CD14-positive monocyte (primary cell): ENCODE data around the gene PIM1. TPM values are rescaled to one million over a fixed set of nuclear protein-coding genes. Genes with fewer than 3 reads are reported as not detected.

Source experiments
- DNase-seq, 3 donors: peaks; one replicate each; pipeline ENCODE4 v3.0.0-alpha.2; 2011 to 2022
- H2AFZ ChIP-seq: 2 replicates; pipeline ENCODE4 v1.6.0; 2012; ENCODE audit warnings: mild to moderate bottlenecking, low read depth, low read length, inconsistent platforms; ENCODE audit not compliant: insufficient read depth, poor library complexity, severe bottlenecking
- H3K27ac ChIP-seq, 2 donors: 1 replicate in 1 of 2; 2 replicates in 1 of 2; pipeline ENCODE4 v1.5.1; 2012 to 2013; ENCODE audit warnings: low read length in 2 of 2, control low read depth in 1 of 2, inconsistent platforms in 1 of 2, low read depth in 1 of 2, mild to moderate bottlenecking in 1 of 2
- H3K27me3 ChIP-seq, 2 donors: one replicate each; pipeline versions ENCODE4 v1.6.0 to v1.6.1; 2011 to 2013; ENCODE audit warnings: low read length in 2 of 2; ENCODE audit not compliant: control insufficient read depth in 2 of 2, insufficient read depth in 2 of 2
- H3K36me3 ChIP-seq, 2 donors: replicated peaks in 1 of 2; 1 replicate in 1 of 2; 2 replicates in 1 of 2; pipeline versions ENCODE4 v1.5.1 to v1.6.1; 2012 to 2013; ENCODE audit warnings: low read length in 2 of 2, control low read depth in 1 of 2, inconsistent platforms in 1 of 2, mild to moderate bottlenecking in 1 of 2; ENCODE audit not compliant: insufficient read depth in 2 of 2, control insufficient read depth in 1 of 2
- H3K4me1 ChIP-seq, 2 donors: 1 replicate in 1 of 2; 2 replicates in 1 of 2; pipeline versions ENCODE4 v1.5.1 to v1.6.1; 2012 to 2013; ENCODE audit warnings: low read length in 2 of 2, control low read depth in 1 of 2, inconsistent platforms in 1 of 2, mild to moderate bottlenecking in 1 of 2, moderate library complexity in 1 of 2; ENCODE audit not compliant: insufficient read depth in 2 of 2, control insufficient read depth in 1 of 2
- H3K4me2 ChIP-seq: replicated peaks from 2 replicates; pipeline ENCODE3; 2012; ENCODE audit warnings: low read length, moderate library complexity, mild to moderate bottlenecking; ENCODE audit not compliant: poor library complexity, severe bottlenecking; ENCODE audit errors: extremely low read depth
- H3K4me3 ChIP-seq, 3 experiments: fragments of 200-600 bp in 1 of 3; sonication (generic) in 1 of 3; replicated peaks in 1 of 3; 1 replicate in 2 of 3; 2 replicates in 1 of 3; pipeline ENCODE4 v1.5.1; 2011 to 2013; ENCODE audit warnings: low read length in 3 of 3, mild to moderate bottlenecking in 3 of 3, control low read depth in 2 of 3, low read depth in 2 of 3, inconsistent platforms in 1 of 3, moderate library complexity in 1 of 3
- H3K79me2 ChIP-seq: 2 replicates; pipeline ENCODE4 v1.6.0; 2012; ENCODE audit warnings: mild to moderate bottlenecking, control low read depth, inconsistent platforms, low read length, moderate library complexity; ENCODE audit not compliant: insufficient read depth
- H3K9ac ChIP-seq: 2 replicates; pipeline ENCODE4 v1.6.0; 2017; ENCODE audit warnings: low read length, mild to moderate bottlenecking; ENCODE audit not compliant: insufficient read depth, poor library complexity, severe bottlenecking
- H3K9me3 ChIP-seq, 2 donors: replicated peaks in 1 of 2; 1 replicate in 1 of 2; 2 replicates in 1 of 2; pipeline versions ENCODE4 v1.5.1 to v1.6.1; 2012 to 2013; ENCODE audit warnings: low read length in 2 of 2, control low read depth in 1 of 2; ENCODE audit not compliant: control insufficient read depth in 1 of 2, insufficient read depth in 1 of 2
- H4K20me1 ChIP-seq: 2 replicates; pipeline ENCODE4 v1.6.0; 2012; ENCODE audit warnings: mild to moderate bottlenecking, low read length, control low read depth, moderate library complexity; ENCODE audit not compliant: insufficient read depth
- H3K27ac Mint-ChIP-seq, 7 donors: one replicate each; pipeline ENCODE4 v1.8.0; 2020; ENCODE audit warnings: mild to moderate bottlenecking in 7 of 7, mixed read lengths in 7 of 7, moderate library complexity in 6 of 7, inconsistent platforms in 2 of 7
- H3K27me3 Mint-ChIP-seq, 3 donors: one replicate each; pipeline ENCODE4 v1.8.0; 2021 to 2022; ENCODE audit warnings: low read depth in 3 of 3, mild to moderate bottlenecking in 3 of 3, mixed read lengths in 3 of 3, moderate library complexity in 3 of 3, inconsistent platforms in 1 of 3
- H3K36me3 Mint-ChIP-seq, 2 donors: one replicate each; pipeline ENCODE4 v1.8.0; 2020; ENCODE audit warnings: mixed read lengths in 2 of 2, inconsistent platforms in 1 of 2, mild to moderate bottlenecking in 1 of 2
- H3K4me1 Mint-ChIP-seq: one replicate; pipeline ENCODE4 v1.8.0; 2020; ENCODE audit warnings: mild to moderate bottlenecking, mixed read lengths
- H3K4me3 Mint-ChIP-seq, 2 donors: one replicate each; pipeline ENCODE4 v1.8.0; 2020; ENCODE audit warnings: mild to moderate bottlenecking in 2 of 2, mixed read lengths in 2 of 2, moderate library complexity in 1 of 2
- H3K9me3 Mint-ChIP-seq, 7 donors: one replicate each; pipeline ENCODE4 v1.8.0; 2020 to 2022; ENCODE audit warnings: mixed read lengths in 7 of 7, mild to moderate bottlenecking in 6 of 7, moderate library complexity in 6 of 7, inconsistent platforms in 2 of 7
- WGBS: methylation state at CpG from one replicate; pipeline ENCODE4 v1.1.5; 2013; ENCODE audit warnings: missing lambda C conversion rate; ENCODE audit not compliant: insufficient coverage; 5-methylcytosine and 5-hydroxymethylcytosine counted together
- intact Hi-C, 2 donors: fragments of 100-400 bp; cut with micrococcal nuclease; formaldehyde crosslinking; loops; one replicate each; pipeline versions ENCODE4 v1.15.0 to v1.15.1; 2023
- polyA plus RNA-seq, 3 donors: library from polyadenylated mRNA; depleted of rRNA in 1 of 3; unstranded in 2 of 3; stranded (reverse) in 1 of 3; fragments of 300-500 nt in 2 of 3; fragments of >200 nt in 1 of 3; fragmentation: Illumina TruSeq in 2 of 3; gene quantifications; 1 replicate in 2 of 3; 2 replicates in 1 of 3; pipeline ENCODE4 v1.2.3, GENCODE V29; 2012 to 2021
- TF ChIP-seq, protein P1 (sequence below): fragments of 200-600 bp; IDR thresholded peaks from one replicate; pipeline ENCODE4 v1.8.0; 2022; ENCODE audit warnings: antibody characterized with exemption, mild to moderate bottlenecking

PIM1 gene
- polyA plus RNA-seq, 3 donors: 20.5 to 25.0 (median 24.4) TPM

DNA sequence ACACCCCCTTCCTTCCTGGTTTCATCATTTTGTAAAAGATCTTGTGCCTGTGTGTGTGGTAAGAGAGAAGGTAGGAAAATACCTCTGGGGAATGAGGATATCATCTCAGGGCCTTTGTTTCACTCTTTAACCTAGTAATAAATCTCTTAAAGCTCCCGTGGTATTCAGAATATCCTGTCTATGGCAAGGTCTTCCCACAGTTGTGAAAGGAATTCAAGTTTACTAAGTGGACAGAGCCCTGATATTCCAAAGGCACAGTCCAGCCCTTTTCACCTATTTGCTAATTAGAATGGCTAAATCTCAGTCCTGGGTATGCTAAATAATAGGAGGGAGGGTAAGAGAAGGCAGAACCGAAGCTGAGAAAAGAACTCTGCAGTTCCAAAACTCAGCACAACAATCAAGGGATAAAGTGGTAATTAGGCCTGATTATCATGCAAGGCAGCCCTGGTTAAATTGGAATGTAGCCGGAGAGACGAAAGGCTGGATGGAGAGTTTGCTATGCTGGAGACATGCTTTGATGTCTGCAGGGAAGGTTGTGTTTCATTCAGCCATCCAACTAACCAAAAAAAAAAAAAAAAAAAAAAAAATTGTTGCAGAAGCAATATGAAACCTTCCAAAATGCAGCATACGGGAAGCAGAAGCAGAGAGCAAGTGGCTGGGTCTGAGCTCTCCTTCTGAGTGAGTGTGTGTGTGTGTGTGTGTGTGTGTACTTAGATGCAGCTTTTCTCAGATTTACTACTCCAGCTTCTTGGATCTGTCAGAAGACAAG, 28.5 kb upstream of the PIM1 start:
- Mint-ChIP-seq H3K9me3 (no peaks in the 10 kb centered on the region), H3K27me3 (peaks cover 0 to 8% (median 2%) of the 10 kb centered on the region in 3 donors), H3K4me1 (peaks cover 11% of the 10 kb centered on the region), H3K4me3 (no peak overlapping the region), H3K27ac (peak overlapping the region in 1 of 7 donors; percentile 42), H3K36me3 (no peaks in the 10 kb centered on the region)
- Histone ChIP-seq H3K4me1 (peaks cover 0 to 9% of the 10 kb centered on the region in 2 donors), H3K79me2 (no peaks in the 10 kb centered on the region), H3K4me2 (no peak overlapping the region), H3K4me3 (no peak overlapping the region), H3K27ac (no peak overlapping the region), H3K9me3 (no peaks in the 10 kb centered on the region), H3K9ac (no peak overlapping the region), H3K36me3 (no peaks in the 10 kb centered on the region), H2AFZ (peak overlapping the region; percentile 51), H3K27me3 (no peaks in the 10 kb centered on the region), H4K20me1 (no peaks in the 10 kb centered on the region)
- intact Hi-C loops: no loop called here
- DNase-seq: no peak
- WGBS: no CpG with 5 or more reads among the region's 5 CpGs
- TF ChIP-seq, protein P1, sequence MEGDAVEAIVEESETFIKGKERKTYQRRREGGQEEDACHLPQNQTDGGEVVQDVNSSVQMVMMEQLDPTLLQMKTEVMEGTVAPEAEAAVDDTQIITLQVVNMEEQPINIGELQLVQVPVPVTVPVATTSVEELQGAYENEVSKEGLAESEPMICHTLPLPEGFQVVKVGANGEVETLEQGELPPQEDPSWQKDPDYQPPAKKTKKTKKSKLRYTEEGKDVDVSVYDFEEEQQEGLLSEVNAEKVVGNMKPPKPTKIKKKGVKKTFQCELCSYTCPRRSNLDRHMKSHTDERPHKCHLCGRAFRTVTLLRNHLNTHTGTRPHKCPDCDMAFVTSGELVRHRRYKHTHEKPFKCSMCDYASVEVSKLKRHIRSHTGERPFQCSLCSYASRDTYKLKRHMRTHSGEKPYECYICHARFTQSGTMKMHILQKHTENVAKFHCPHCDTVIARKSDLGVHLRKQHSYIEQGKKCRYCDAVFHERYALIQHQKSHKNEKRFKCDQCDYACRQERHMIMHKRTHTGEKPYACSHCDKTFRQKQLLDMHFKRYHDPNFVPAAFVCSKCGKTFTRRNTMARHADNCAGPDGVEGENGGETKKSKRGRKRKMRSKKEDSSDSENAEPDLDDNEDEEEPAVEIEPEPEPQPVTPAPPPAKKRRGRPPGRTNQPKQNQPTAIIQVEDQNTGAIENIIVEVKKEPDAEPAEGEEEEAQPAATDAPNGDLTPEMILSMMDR: no peak

DNA sequence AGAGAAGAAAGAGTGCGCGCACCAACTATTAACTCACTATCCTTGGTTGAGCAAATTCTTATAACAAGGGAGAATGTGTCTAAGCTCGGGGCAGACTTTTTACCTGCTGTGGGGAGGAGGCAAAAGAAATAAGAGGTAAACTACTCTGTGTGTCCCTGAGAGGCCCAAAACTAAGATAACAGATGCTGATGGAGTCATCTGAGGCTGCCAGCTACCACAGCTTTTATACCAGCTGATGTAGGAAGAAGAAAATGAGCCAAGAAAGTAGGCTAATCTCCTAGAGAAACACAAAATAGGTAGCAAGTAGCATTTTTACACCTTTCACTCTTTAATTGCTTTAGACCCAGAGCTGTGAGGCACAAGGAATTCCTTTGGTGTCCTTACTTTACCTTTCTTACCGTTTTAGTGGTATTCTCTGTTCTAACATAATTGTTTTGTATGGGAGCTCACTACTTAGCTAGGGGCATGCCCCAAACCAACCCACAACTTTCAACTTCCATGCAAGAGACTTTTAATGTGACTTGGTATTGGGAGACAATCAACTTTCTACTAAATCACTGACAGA, 27.8 kb upstream of the PIM1 start:
- intact Hi-C loops: no loop called here
- H3K4me2 ChIP-seq: no peak overlapping the region

More for the DNA sequence above, 27.8 kb upstream of the PIM1 start:
- Histone ChIP-seq H3K9me3 (no peaks in the 10 kb centered on the region), H3K27ac (no peak overlapping the region), H3K27me3 (no peaks in the 10 kb centered on the region), H3K9ac (no peak overlapping the region), H3K36me3 (no peaks in the 10 kb centered on the region), H3K4me3 (no peak overlapping the region), H3K79me2 (no peaks in the 10 kb centered on the region), H4K20me1 (no peaks in the 10 kb centered on the region), H2AFZ (peak overlapping the region; percentile 11), H3K4me1 (peaks cover 0 to 9% of the 10 kb centered on the region in 2 donors)
- no CpG with 5 or more reads among the region's 4 CpGs for WGBS
- Mint-ChIP-seq H3K9me3 (no peaks in the 10 kb centered on the region), H3K36me3 (no peaks in the 10 kb centered on the region), H3K4me1 (peaks cover 11% of the 10 kb centered on the region), H3K27ac (peak overlapping the region in 1 of 7 donors; percentile 42), H3K27me3 (peaks cover 0 to 8% (median 2%) of the 10 kb centered on the region in 3 donors), H3K4me3 (no peak overlapping the region)
- TF ChIP-seq, protein P1: no peak
- DNase-seq: no peak
